Measurements from ENCODE around the gene C7orf25.
"Not testable (repeated sequence)": the region's sequence is repeated elsewhere in the genome, so short reads cannot be mapped to it uniquely, and the experiment has no call there.

C7orf25 gene

DNA sequence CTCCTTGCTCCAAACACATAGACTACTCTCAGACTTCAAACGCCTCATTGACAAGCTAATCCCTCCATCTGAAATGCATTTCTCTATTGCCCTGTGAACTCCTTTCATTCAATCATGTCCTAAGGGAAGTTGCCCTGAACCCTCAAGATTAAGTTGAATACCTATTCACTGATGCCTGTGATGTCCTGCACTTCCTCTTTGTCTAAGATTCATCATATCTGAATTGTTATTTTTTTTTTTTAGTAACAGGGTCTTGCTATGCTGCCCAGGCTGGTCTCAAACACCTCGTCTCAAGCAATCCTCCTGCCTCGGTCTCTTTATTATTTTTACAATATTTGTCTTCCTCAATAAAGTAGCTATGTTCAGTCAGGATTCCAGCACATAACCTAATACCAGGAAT lies 16.9 kb upstream of the C7orf25 start:
- no peak for DNase-seq

GRCh38 chr7:42926204-42926603 lies 14.3 kb upstream of the C7orf25 start:
- no peak for DNase-seq

DNA sequence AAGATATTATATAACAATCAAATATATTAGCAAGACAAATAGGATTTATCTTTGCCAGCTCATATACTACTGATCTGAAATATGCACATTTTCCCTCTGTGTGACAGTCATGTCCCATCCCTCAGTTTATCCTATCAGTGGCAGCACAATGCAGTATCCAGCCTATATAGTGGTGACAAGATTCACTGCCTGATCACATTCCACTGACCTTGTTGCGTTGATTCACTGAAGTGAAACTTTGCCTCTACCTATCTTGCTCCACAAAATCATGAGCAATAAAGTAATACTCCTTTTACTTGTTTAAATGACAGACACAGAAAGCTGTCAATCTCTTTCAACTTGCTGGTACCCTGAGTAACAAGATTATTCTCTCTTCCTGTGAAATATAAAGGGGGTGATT lies 13.8 kb upstream of the C7orf25 start:
- no peak for DNase-seq

DNA sequence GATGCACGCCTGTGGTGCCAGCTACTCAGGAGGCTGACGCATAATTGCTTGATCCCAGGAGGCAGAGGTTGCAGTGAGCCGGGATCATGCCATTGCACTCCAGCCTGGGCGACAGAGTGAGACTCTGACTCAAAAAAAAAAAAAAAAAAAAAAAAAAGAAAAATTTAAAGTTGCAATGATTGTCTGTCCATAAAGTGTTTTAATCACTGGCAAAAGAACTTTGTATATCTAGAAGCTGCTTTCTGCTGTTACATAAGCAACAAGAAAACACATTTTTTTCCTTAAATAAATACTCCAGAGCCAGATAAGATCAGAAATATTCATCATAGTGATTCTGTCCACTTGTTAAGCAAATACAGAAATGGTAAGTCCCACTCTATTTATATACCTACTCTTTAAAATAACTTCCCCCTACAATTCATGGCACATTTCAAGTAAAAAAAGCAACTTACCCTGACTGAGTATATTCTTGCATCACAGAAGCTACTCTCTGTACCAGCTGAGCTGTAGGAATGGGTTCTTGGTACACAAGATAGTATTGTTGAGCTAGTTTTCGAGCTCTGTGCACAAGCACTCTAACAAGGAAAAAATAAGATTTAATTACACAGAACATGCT lies 12.5 kb upstream of the C7orf25 start:
- no peak for DNase-seq

GRCh38 chr7:42922017-42922753 lies 10.3 kb upstream of the C7orf25 start:
- no peak for DNase-seq

DNA sequence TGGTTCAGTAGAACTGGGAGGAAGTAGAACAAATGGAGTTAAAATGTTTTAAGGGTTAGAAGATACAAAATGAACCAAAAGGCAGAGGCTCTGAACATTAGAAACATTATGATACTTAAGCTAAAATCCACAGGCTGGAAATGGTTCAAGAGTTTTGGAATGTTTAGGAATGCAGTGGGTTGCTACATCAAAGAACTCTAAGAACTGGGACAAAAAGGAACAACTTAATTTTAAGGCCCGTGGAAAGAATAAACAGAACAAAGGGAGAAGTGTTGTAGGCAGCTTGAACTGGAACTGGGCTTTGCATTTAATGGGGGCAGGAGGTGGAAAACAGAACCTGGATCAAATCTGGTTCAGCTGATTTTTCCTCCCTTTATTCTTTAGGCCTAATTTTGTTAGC lies 3.5 kb upstream of the C7orf25 start:
- DNase-seq = no peak

GRCh38 chr7:42914421-42915045 lies 2.7 kb upstream of the C7orf25 start:
- no peak for DNase-seq

DNA sequence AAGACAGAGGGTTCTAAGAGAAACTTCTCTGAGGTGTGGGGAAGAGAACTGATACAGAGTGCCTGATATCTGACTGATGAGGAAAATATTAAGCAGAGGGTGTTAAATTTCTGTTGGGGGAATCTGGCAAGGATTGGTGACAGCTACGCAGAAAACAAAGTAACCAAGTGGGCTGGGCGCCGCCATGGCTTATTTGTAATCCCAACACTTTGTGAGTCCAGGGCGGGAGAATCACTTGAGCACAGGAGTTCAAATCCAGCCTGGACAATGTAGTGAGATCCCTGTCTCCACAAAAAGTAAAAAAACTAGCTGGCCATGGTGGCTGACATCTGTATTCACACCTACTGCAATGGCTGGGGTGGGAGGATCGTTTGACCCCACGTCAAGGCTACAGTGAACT lies 2.1 kb upstream of the C7orf25 start:
- DNase-seq = no peak

GRCh38 chr7:42913591-42913990 lies 1.7 kb upstream of the C7orf25 start:
- no peak for DNase-seq

DNA sequence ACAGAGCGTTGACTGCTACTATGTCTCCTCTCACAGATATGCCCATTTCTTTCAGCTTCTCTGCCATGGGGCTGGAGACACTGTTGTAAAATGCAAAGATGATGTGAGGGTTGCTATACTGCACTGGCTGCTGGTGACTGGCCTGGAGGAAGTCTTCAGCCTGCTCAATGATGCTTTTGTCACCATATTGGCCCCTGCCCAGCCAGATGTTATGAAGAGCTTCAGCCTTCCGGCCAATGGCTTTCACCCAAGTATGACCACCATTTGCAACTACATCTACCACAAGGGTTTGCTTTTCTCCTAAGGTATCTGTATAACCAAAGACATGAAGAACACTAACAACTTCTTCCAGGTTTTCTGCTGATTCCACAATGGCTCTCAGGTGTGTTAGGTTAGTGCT lies 1.6 kb downstream of the C7orf25 start:
- no peak for DNase-seq

- DNase-seq = no peak
Observed at GRCh38 chr7:42907316-42907715, 4.6 kb downstream of the C7orf25 start.

DNA sequence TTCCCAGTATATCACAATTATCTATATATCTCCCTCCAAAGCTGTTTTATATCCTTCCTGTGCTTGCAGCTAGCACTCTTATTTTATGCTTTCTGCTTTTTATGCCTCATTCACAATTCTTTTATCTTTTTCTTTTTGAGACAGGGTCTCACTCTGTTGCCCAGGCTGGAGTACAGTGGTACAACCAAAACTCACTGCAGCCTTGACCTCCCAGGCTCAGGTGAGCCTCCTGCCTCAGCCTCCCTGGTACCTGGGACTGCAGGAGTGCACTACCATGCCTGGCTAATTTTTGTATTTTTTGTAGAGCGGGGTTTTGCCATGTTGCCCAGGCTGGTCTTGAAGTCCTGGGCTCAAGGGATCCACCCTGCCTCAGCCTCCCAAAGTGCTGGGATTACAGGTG lies 5.7 kb downstream of the C7orf25 start:
- no peak for DNase-seq

DNA sequence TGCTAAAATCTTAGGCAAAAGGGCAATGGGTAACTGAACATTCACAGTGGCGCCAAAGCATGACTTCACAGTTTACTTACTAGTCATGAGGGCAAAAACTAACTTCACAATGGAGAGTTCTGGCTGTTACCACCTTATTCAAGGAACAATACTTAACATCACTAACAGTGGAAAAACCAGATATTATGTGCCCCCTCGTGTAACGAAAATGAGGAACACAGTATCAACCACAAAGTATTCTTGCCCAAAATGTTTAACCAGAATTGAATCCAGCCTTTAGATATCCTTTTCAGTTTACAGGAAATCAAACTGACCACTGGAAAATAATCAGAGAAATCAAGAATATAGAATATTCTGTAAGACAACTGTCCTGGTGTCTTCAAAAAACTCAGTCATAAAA lies 9.5 kb downstream of the C7orf25 start:
- no peak for DNase-seq

DNA sequence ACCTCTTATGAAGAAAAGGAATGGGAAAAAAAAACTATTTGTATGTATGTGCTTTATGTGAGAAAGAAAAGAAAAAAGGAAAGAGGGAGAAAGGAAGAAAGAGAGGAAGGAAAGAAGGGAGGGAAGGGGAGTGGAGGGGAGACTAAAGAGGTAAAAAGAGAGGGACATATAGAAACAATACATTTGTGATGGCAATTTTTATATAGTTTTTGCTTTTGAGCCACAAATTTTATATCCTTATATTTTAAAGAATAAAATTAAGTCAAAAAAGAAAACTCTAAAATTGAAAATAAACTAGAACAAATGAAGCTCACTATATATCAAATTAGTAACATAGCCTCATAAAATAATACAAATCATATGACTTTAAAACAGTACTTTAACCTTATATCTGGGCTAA lies 11.0 kb downstream of the C7orf25 start:
- DNase-seq = no peak

GRCh38 chr7:42893346-42894240 lies 18.3 kb downstream of the C7orf25 start:
- peak; percentile 58 for DNase-seq

DNA sequence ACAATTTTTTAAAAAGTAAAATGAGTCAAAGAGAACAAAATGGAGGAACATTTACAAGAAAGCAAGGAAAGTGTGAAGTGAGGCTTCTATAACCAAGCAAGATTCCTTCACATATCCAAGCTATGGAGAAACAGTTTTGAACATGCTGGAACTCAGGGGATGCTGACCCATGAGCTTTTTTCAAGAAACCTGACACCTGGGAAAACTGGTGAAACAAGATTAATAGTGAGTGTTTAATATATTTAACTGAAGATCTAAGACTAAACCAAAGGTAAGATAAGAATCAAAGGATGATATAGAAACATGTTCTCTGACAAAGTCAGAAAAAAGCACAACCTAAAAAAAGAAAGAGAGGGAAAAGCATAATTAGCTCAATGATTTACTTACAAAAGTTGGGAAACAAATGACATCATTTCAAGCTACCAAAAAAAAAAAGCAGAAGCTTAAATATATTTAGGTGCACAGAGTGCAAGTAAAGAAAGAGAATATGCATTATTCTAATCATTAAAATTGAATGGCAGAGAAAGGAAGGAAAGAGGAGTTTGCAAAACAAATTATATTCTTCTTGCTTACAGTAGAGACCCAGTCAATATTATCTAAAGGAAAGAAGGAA lies 24.9 kb downstream of the C7orf25 start:
- DNase-seq = no peak

DNA sequence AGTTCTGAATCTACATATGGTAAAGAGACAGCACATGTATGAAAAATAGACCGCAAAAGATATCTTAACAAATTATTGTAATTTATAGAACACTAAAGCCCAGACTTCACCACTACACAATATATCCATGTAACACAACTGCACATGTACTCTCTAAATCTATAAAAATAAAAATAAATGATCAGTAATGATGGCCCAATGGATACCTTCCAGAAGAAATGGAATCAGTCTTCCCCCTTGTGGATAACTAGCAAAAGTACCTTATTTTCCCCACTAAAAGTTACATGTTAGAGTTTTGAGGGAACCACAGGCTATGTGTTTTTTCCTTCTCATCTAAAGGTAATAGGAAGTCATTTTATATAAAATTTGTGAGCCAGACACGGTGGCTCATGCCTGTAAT lies 25.7 kb downstream of the C7orf25 start:
- no peak for DNase-seq

DNA sequence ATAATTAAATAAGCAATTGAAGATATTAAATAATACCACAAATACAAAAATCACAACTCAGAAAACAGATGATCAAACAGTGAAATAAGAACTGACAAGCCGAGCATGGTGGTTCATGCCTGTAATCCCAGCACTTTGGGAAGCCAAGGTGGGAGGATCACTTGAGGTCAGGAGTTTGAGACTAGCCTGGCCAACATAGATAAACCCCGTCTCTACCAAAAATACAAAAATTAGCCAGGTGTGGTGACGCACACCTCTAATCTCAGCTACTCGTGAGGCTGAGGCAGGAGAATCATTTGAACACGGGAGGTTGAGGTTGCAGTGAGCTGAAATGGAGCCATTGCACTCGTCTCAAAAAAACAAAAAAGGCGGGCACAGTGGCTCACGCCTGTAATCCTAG lies 26.7 kb downstream of the C7orf25 start:
- not testable (repeated sequence) for DNase-seq

DNA sequence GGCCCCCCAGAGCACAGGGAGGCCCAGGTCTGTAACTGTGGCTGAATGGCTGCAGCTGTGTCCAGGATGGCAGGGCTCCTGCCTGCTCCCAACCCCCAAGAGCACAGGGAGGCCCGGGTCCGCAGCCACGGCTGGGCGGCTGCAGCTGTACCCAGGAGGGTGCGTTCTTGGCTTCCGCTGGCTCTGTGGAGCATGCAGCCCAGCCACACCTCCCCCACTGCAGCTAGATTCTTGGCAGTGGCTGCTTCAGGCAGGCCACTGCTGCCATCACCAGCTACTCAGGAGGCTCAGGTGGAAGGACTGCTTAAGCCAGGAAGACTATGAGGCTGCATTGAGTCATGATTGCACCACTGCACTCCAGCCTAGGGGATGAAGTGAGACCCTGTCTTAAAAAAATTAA lies 27.9 kb downstream of the C7orf25 start:
- no peak for DNase-seq

- no peak for DNase-seq
Observed at GRCh38 chr7:42880392-42880791, 31.5 kb downstream of the C7orf25 start.

GRCh38 chr7:42878303-42878702 lies 33.6 kb downstream of the C7orf25 start:
- DNase-seq = no peak

GRCh38 chr7:42877862-42878261 lies 34.0 kb downstream of the C7orf25 start:
- DNase-seq = no peak

Measured in NCI-H1105 treated with DMSO at 0.1 percent for 48 hours (cell line).